Pons (tissue), 1 donor: ENCODE data around the gene PEX5.
A peak's percentile ranks its signal among the peaks of the same experiment; 100 is the strongest.
"Not testable (repeated sequence)": the region's sequence is repeated elsewhere in the genome, so short reads cannot be mapped to it uniquely, and the experiment has no call there.

Experiments
- DNase-seq: peaks from one replicate; pipeline ENCODE4 v3.0.0-alpha.2; 2016; ENCODE audit warnings: low spot score

The PEX5 gene

GRCh38 chr12:7160183-7160582 lies 29.3 kb upstream of the PEX5 start:
- no peak for DNase-seq

GRCh38 chr12:7161327-7161726 lies 28.2 kb upstream of the PEX5 start:
- DNase-seq: no peak

GRCh38 chr12:7161811-7162210 lies 27.7 kb upstream of the PEX5 start:
- no peak for DNase-seq

GRCh38 chr12:7162691-7163114 lies 26.8 kb upstream of the PEX5 start:
- no peak for DNase-seq

- no peak for DNase-seq
Measured at GRCh38 chr12:7169951-7170350, 19.5 kb upstream of the PEX5 start.

GRCh38 chr12:7171854-7172253 lies 17.6 kb upstream of the PEX5 start:
- no peak for DNase-seq

GRCh38 chr12:7175493-7175892 lies 14.0 kb upstream of the PEX5 start:
- no peak for DNase-seq

- no peak for DNase-seq
Measured at GRCh38 chr12:7176595-7176994, 12.9 kb upstream of the PEX5 start.

- DNase-seq: no peak
Measured at GRCh38 chr12:7178481-7178880, 11.0 kb upstream of the PEX5 start.

- no peak for DNase-seq
Measured at GRCh38 chr12:7180685-7181084, 8.8 kb upstream of the PEX5 start.

- DNase-seq: not testable (repeated sequence)
Measured at GRCh38 chr12:7186058-7186457, 3.4 kb upstream of the PEX5 start.

GRCh38 chr12:7188562-7189397 lies 706 bp upstream of the PEX5 start:
- DNase-seq: peak; percentile 62

- peak; percentile 8 for DNase-seq
Measured at GRCh38 chr12:7190268-7191055, 976 bp downstream of the PEX5 start.

- DNase-seq: no peak
Measured at GRCh38 chr12:7193674-7194073, 4.2 kb downstream of the PEX5 start.

- DNase-seq: no peak
Measured at GRCh38 chr12:7197841-7198240, 8.4 kb downstream of the PEX5 start.

GRCh38 chr12:7203109-7203508 lies 13.6 kb downstream of the PEX5 start:
- DNase-seq: no peak

- DNase-seq: no peak
Measured at GRCh38 chr12:7205091-7205490, 15.6 kb downstream of the PEX5 start.

GRCh38 chr12:7206691-7207090 lies 17.2 kb downstream of the PEX5 start:
- no peak for DNase-seq

- no peak for DNase-seq
Measured at GRCh38 chr12:7207866-7208625, 18.6 kb downstream of the PEX5 start.

- DNase-seq: no peak
Measured at GRCh38 chr12:7209958-7210357, 20.5 kb downstream of the PEX5 start.

- DNase-seq: no peak
Measured at GRCh38 chr12:7210642-7211151, 21.2 kb downstream of the PEX5 start.

GRCh38 chr12:7212678-7213077 lies 23.2 kb downstream of the PEX5 start:
- DNase-seq: no peak
